Measurements from ENCODE around the gene XRCC1.
"Not testable (repeated sequence)": the region's sequence is repeated elsewhere in the genome, so short reads cannot be mapped to it uniquely, and the experiment has no call there.

XRCC1 gene

GRCh38 chr19:43575955-43576878, 890 bp upstream of the XRCC1 start:
- no peak for DNase-seq (ENCODE audit: low spot score)

GRCh38 chr19:43574424-43575155, 737 bp downstream of the XRCC1 start:
- no peak for DNase-seq (ENCODE audit: low spot score)

- DNase-seq (ENCODE audit: low spot score), result no peak
Observed at GRCh38 chr19:43572171-43572588, 3.1 kb downstream of the XRCC1 start.

- DNase-seq (ENCODE audit: low spot score), result no peak
Observed at GRCh38 chr19:43570174-43570791, 5.0 kb downstream of the XRCC1 start.

- DNase-seq (ENCODE audit: low spot score), result no peak
Observed at GRCh38 chr19:43569657-43570056, 5.7 kb downstream of the XRCC1 start.

- DNase-seq (ENCODE audit: low spot score), result no peak
Observed at GRCh38 chr19:43564800-43565199, 10.5 kb downstream of the XRCC1 start.

- DNase-seq (ENCODE audit: low spot score), result no peak
Observed at GRCh38 chr19:43563816-43564457, 11.4 kb downstream of the XRCC1 start.

GRCh38 chr19:43562698-43563241, 12.6 kb downstream of the XRCC1 start:
- DNase-seq (ENCODE audit: low spot score), result peak; percentile 78

GRCh38 chr19:43562226-43562697, 13.1 kb downstream of the XRCC1 start:
- no peak for DNase-seq (ENCODE audit: low spot score)

GRCh38 chr19:43561139-43561970, 14.0 kb downstream of the XRCC1 start:
- DNase-seq (ENCODE audit: low spot score), result no peak

- DNase-seq (ENCODE audit: low spot score), result peak; percentile 17
Observed at GRCh38 chr19:43560687-43561086, 14.6 kb downstream of the XRCC1 start.

GRCh38 chr19:43555185-43555770, 20.0 kb downstream of the XRCC1 start:
- peak; percentile 87 for DNase-seq (ENCODE audit: low spot score)

- DNase-seq (ENCODE audit: low spot score), result no peak
Observed at GRCh38 chr19:43554317-43554895, 20.9 kb downstream of the XRCC1 start.

GRCh38 chr19:43553656-43554055, 21.7 kb downstream of the XRCC1 start:
- no peak for DNase-seq (ENCODE audit: low spot score)

- no peak for DNase-seq (ENCODE audit: low spot score)
Observed at GRCh38 chr19:43552616-43553015, 22.7 kb downstream of the XRCC1 start.

- DNase-seq (ENCODE audit: low spot score), result no peak
Observed at GRCh38 chr19:43552198-43552450, 23.2 kb downstream of the XRCC1 start.

- DNase-seq (ENCODE audit: low spot score), result no peak
Observed at GRCh38 chr19:43551399-43552197, 23.7 kb downstream of the XRCC1 start.

GRCh38 chr19:43548706-43549105, 26.6 kb downstream of the XRCC1 start:
- no peak for DNase-seq (ENCODE audit: low spot score)

GRCh38 chr19:43547926-43548325, 27.4 kb downstream of the XRCC1 start:
- not testable (repeated sequence) for DNase-seq (ENCODE audit: low spot score)
